Activated naive CD4-positive, alpha-beta T cell (primary cell): ENCODE measurements around the gene PTGS1.
"Not testable (repeated sequence)": the region's sequence is repeated elsewhere in the genome, so short reads cannot be mapped to it uniquely, and the experiment has no call there.

Experiments used
- DNase-seq, 4 experiments: peaks; one replicate each; lab custom pipeline; 2025; lab: John Stamatoyannopoulos, UW

The PTGS1 gene

DNA sequence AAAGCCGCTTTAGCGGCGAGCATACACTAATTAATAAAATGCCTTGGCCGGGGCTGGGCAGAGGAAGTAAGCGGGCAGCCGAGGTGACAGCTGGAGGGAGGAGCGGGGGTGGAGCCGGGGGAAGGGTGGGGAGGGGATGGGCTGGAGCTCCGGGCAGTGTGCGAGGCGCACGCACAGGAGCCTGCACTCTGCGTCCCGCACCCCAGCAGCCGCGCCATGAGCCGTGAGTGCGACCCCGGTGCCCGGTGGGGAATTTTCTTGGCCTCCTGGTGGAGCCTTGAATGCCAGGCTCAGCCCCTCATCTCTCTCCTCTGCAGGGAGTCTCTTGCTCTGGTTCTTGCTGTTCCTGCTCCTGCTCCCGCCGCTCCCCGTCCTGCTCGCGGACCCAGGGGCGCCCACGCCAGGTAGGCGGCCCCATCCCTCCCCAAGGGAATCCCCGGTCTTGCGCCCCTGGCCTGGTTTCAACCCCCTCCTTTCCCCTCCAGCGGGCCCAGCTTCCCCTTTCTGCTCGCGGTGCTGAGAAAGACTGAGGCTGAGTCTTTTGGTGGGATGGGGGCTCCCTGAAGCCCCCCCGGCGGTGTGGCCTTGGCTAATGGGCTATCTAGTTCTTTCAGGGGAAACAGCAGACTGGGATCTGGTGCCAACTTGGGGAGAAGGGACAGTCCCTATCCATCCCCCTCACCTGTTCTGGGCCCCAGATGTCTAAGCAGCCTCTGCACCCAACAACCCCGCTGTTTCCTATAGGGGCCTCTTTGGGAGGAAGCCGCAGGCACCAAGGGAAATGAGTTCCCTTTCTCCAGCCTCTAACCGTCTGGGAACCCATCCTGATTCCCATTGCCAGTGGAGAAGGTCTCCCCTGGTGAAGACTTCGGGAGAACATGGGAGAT is at the start of gene PTGS1:
TSS of gene PTGS1 (plus strand) at position 156 of the 887 bp plus-strand sequence. CDS start at position 217, 61 bp downstream.
- no peak for DNase-seq

DNA sequence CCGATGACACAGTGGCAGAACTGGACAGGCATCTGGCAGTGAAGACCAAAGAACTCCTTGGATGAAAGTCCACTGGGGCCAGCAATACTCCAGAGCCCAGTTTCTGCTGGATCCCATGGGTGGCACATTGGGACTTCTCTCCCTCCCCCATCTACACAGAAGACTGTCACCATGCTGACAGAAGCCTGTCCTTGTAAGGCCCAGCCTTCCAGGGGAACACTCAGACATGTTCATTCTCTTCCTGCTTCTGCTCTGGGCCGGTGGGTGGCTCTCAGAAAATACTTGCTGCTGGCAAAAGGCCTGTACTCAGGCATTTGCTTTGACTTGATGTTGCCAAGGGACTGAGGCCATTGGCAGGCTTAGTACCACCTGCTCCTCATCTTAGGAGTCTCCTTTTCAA is 48.3 kb upstream of the PTGS1 start:
- DNase-seq, result no peak

DNA sequence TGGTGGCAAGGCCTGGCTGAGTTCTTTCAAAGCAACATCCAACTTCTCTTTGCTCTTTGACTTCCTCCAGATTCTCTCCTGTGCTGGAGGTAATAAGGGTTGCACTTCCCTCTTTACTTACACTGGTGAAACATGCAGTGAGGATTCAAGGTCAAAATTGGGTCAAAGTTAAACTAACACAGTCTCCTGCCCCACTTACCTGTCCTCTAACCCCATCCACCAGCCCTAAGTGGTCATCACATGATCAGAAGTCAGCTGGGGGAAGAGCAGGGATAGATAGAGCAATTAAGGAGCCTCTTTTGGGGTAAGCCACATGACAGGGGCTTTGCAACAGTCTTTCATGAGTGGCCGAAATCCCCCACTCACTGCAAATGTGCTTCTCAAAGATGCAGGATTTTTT is 46.2 kb upstream of the PTGS1 start:
- not testable (repeated sequence) for DNase-seq

DNA sequence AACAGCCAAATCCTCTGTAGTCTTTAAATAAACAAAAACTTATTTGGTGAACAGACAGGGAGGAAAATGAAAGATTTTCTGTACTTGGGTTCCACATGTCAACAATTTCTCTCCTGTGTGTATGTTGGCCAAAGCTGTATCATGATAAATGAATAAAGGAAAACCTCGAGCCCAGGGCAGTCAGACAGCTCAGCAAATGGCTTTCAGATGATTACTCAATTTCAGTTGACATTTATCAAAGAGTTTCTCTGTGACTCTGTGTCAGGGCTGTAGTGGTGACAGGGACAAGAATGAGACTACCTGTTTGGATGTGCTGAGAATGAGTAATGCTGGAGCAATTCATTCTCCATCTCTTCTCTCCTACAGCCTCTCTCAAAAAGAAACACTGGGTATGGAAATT is 45.7 kb upstream of the PTGS1 start:
- no peak for DNase-seq

DNA sequence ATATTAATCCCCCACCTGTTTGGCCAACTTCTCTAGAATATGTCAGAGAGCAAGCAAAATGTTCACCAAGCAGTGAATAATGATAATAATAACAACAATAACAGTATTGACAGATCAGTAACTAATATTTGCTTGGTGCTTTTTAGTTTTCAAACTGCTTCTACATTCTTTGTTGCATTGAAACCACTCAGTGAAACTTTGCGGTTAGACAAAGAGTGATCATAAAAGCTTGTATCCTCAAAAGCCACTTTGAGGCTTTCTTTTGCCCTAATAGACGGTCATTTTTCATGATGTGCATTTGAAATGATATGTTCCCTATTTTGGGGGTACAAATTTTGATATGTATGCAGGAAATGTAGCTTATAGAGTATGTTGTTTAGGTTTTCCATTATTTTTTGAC is 43.6 kb upstream of the PTGS1 start:
- DNase-seq, result no peak

DNA sequence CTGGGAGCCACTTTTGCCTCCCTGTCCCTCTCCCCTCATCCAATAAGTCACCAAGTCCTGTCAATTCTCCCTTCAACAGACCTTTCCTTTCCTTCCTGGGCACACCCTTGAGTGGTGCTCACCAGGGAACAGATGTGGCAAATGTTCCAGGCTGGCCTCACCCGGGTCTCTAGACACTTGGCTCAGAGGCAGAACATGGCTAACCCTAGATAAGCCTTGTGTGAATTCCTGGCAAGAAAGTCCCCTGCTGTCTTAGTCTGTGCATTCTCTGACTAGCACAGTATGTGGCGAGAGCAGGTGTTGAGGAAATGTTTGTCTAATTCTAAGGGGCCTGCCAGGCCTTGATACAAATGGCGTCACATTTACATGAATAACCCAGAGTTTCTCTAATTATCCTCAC is 41.2 kb upstream of the PTGS1 start:
- DNase-seq, result no peak

DNA sequence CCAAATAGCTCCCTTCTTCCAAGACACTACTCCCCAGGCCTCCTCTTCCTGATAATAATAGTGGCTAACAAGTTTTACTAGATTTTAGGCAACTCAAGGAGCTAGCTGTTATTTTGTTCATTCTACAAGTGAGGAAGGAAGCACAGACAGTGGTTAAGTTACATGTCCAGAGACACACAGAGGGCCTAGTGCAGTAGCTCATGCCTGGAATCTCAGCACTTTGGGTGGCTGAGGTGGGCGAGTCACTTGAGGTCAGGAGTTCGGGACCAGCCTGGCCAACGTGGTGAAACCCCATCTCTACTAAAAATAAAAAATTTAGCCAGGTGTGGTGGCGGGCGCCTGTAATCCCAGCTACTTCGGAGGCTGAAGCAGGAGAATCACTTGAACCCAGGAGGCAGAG is 40.4 kb upstream of the PTGS1 start:
- DNase-seq, result not testable (repeated sequence)

DNA sequence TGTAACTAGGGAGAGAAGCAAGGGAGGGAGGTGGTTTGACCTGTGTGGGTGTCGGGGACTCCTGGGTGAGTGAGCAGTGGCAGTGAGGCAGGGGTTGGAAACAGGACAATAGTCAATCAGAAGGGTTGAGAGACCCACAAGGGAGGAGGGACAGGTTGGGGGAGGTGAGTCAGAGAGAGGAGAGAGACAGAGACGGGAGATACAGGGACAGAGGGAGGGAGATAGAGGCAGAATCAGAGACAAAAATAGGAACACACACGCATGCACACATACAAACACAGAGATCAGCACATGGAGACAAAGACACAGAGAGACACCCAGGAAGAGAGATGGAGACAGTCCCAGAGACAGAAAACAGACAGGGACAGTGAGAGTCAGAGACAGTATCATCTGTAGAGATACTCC is 39.3 kb upstream of the PTGS1 start:
- DNase-seq, result no peak

DNA sequence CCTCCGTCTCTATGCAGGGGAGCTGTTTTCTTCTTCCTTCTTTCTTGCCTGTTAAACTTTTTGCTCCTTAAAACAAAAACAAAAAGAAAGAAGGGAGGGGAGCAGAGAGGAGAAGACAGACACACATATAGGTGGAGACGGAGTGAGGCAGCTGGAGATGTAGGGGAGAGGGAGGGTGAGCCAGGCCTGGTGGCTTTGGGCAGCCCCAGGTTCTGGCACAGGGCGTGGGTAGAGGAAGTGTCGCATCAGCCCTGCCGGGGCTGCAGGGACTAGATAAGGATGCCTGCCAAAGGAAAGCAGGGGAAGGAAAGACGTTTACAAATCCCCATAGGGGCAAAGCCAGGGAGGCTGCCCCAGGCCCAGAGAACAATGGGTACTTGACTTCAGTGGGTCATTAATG is 38.7 kb upstream of the PTGS1 start:
- no peak for DNase-seq

DNA sequence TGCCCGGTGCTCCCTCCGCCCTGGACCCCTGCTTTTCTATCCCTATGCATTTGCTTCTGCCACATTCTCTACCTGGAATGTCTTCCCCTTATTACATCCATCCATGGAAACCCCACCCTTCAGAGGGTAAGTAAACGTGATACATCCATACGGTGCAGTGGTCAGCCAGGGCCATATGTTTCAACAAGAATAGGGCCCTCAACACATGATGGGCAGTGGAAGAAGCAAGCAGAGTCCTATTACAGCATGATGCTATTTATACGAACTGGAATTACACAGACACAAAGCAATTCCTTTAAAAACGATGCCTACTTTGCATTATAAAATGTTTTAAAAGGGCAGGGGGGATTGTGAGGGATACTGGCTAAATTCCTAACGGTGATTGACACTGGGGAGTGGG is 38.2 kb upstream of the PTGS1 start:
- DNase-seq, result no peak

DNA sequence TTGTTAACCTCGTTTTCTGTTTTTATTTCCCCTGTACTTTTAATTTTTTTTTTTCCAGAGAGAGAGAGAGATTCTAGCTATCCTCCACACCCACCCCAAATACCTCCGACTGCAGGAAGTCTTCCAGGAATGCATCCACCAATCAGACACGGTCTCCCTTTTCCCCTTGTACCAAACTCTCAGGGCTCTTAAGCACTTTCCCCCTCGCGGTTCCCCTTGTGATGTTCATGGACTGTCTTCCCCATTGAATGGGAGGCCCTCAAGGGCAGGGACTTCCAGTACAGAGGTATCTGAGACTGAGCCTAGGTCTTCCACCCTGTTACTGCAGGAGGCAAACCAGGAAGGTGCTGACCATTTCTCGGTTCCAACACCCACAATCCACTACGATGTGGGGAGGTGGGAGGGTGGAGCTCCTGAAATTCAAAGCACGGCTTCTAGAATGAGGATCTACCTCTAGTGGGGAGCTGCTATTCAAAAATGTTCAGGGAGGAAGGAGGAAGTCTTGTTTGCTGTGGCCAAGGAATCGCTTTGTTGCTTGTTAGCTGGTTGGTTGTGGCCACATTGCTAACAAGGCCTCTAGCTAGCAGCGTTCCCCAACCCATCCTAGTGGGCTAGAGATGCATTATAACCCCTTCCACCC is 37.5 kb upstream of the PTGS1 start:
- DNase-seq, result no peak

DNA sequence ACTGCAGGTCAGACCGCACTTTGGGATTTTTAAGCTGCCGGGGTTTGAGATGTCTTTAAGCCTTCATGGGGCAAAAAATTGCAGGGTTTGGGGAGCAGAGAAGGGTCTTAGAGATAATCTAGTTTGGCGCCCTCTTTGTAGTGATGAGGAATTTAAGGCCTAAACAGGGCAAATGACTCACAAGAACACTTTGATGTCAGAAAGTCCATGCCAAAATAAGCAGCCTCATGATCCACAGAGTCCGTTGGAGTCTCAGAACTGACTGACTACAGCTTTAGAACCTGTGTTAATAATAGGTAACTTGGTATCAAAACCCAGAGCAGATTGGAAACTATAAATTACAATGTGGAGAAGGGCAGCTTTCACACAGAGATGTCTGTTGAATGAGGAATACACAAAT is 35.9 kb upstream of the PTGS1 start:
- no peak for DNase-seq

DNA sequence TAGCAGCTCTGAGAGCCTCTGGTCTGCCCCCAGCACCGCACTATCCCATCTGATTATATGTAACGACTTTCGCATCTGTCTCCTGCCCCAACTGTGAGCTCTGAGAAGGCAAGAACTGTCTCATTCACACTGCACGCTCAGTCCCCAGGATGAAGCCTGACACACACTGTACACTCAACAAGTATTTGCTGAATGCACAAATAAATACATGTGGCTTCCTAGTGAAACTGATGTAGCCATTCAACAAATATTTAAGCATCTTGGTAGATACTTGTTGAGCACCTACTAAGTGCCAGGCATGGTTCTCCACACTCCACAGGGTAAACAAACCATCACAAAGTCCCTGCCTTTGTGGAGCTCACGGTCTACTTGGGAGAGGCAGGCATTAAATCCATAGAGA is 34.6 kb upstream of the PTGS1 start:
- DNase-seq, result no peak

DNA sequence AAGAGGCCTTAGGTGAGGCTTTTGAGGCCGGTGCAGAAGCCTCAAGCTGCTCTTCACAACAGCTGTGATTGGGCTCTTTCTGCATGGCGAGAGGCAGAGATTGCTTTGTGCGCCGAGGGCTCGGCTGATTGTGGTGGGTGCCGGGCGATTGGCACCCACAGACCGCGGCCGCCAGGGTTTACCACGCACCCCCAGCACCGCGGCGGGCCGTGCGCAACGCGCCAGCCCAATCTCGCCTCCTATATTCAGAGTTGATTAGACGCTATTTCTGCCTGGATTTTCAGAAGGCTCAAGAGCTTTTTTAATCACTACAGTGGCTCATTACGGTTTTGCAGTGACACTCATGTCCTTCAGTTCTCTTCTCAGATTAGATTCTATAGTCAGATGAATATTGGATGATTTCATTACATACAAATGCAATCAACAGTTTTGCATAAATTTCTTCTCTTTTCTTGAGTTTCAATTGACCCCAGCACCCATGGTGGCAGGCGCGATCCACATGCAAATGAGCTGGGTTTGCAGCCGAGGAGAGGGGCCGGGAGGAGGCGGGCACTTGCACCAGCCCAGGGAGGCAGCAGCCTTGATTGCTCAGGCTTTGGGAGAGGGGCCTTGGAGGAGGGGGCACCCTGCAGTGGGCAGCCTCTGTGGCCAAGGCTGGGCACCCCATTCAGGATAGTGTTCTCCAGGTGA is 33.8 kb upstream of the PTGS1 start:
- DNase-seq, result no peak

DNA sequence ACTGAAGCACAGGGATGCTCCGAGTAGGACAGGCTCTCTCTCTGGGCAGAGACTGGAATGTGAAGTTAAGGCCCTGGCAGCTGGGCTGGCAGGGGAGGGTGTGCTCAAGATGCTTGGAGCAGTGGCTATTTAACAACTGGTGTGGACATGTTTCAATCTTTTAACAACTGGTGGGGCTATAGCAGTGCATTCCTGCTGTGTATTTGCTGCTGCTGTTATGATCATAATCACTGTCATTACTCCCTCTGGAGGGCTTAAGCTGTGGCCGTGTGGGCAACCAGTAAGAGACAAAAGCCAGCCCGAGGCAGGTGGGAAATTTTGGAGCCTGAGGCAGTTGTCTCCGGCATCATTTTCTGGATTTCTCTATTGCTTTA is 33.3 kb upstream of the PTGS1 start:
- no peak for DNase-seq

DNA sequence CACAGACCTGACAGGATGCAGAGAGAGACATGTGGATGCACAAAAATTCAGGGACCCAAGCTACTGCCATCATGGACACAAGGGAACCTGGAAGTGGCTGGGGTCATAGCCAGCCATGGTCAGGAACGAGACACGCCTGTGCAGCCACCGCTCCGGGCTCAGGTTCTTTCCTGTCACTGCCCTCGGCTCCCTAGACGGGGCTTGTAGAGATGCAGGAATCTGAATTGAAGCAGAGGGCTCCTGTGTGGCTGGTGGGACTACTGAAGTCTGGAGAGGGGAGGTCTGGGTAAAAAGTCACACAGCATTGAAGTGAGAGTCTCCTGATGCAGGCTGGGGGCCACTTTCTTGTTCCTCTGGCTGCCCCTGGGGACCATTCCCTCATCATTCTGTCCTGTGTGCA is 32.3 kb upstream of the PTGS1 start:
- no peak for DNase-seq

DNA sequence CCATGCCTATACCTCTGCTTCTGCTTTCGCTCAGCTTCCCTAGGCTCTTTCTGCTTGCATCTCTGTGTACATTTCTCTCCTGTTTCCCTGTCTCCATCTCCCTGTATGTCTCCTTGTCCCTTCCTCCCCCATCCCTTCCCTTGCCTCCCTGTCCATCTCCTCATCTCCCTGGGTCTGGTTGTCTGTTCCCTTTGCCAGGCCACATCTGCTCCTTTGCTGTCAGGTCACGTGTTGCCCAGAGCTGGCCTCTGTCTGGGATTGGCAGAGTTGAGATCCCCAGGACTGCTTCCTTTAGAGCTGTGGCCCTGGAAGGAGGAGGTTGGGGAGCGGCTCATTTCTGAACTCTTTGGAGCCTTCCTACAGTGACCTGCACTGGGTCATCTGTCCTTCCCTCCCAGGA is 31.8 kb upstream of the PTGS1 start:
- DNase-seq, result no peak

DNA sequence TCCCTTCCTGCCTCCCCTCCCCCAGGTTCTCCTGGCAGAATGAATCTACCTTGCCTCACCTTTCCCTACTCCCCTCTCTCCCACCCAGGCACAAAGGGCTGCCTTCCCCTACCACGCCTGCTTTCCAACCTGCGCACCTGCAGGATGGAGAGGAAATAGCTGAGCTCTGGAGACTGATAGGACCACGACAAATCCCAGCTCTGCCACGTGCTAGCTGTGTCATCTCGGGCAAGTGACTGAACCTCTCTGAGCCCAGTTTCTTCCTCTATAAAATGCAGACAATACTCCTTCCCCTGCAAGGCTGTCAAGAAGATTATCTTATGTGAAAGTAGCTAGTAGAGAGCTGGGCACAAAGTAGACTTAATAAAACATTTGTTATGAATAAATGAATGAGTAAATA is 31.2 kb upstream of the PTGS1 start:
- DNase-seq, result no peak

DNA sequence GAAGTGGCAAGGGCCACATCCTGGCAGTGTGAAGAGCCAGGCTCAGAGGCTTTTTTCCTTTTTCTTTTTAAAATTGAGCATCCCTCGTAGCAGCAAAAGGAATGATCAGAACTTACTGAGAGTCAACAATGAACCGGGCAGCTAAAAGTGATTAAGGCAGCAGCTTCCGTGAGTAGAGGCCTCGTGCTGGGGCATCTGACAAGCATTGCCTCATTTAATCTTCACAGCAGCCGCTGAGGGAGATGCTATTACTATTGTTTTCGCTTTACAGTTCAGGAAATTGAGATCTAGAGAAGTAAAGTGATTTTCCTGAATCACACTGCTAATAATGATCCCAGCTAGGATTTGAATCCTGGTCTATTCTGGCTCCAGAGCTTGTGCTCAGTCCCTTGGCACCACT is 30.7 kb upstream of the PTGS1 start:
- no peak for DNase-seq

DNA sequence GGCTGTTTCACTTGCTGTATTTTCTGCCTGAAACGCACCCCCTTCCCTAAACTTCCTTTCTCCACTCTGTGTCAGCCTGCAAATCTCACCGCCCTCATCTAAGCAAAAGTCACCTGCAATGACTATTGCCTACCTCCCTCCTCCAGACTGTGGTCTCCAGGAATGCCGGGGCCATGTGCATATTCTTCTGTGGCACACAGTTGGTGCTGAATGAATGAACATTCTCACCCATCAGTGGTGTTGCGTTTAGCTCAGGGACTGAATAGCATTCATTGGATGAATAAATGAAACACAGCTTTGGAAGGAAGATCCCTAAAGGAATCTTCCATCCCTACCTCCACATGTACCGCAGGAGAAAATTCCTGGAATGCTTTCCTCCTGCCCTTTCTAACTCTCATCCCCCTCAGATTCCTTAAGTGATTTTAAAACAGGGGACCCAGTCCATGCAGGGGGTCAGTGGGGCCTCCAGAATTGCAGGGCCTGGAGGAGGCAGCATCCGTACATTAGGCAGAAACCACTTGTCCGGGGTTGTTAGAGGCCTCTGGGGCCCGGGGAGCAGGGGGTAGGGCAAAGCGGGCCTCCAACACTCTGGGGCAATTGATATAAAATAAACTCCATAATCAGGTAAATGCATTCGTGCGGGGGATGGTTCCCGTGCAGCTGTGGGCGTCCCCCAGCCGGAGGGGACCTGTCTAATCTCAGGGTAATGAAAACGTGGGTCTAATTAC is 28.3 kb upstream of the PTGS1 start:
- no peak for DNase-seq

DNA sequence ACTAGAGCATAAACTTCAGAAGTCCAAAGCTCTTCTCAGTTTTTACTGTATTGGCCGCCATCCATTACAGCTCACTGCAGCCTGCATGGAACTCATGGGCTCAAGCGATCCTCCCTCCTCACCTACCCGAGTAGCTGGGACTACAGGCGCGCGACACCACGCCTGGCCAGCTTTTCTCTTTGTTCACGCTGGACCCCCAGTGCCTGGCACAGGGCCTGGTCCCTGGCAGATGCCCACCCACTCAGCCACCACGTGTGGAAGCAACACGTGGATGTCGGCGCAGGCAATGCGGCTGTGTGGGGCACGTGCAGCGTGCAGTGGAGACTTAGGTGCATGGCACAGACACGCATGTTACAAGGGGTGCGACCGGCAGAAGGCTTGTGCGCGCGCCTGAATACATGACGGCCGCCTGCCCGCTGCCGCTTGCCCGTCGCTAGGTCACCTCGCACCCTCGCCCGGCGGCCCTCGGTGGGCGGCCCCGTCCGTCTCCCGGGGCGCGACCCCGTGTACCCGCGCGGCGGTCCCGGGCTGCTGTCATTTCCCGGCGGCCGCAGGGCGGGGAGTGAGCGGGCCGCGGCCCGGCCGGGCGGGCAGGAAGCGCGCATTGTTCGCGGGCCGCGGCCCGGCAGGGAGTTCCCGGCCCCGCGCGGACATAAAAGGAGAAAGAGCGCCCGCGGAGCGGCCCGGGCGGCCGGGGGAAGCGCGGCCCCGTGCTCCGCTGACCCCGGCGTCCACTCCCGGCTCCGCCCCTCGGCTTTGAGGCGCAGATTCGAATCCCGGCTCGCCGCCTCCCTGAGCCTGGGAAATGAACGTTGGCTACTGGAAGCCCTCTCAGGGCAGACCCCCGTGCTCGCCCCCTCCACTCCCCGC is 24.1 kb upstream of the PTGS1 start:
- DNase-seq, result no peak
